Cardiac septum (tissue), 1 donor: ENCODE data around the gene SUGCT. TPM values are rescaled to one million over a fixed set of nuclear protein-coding genes. Genes with fewer than 3 reads are reported as not detected.

ENCODE experiments used
- DNase-seq: peaks from one replicate; pipeline ENCODE4 v3.0.0-alpha.2; 2020; ENCODE audit warnings: low spot score
- intact Hi-C: fragments of 100-400 bp; cut with DNase I; formaldehyde crosslinking; loops from one replicate; pipeline ENCODE4 v1.14.0; 2022
- total RNA-seq: library from RNA; stranded (reverse); fragmentation: NEBNext Ultra II Directional; extraction: Animal tissue kit (Norgen Biotek cat#: 25700); gene quantifications from one replicate; pipeline ENCODE4 v1.2.1, GENCODE V29; 2021
- donor health status: DM: no; HTN: no; CAD: no.

SUGCT gene
- total RNA-seq, 1 donor from 2014 or later = 3.1 TPM

GRCh38 chr7:40483630-40484029 is 348.8 kb downstream of the SUGCT start:
- no peak for DNase-seq
- intact Hi-C loops = no loop called here

- intact Hi-C loops = no loop called here
- DNase-seq = no peak
These were observed 355.2 kb downstream of the SUGCT start for GRCh38 chr7:40489844-40490602.

GRCh38 chr7:40490603-40490924 is 355.8 kb downstream of the SUGCT start:
- no peak for DNase-seq
- intact Hi-C loops = no loop called here

GRCh38 chr7:40492946-40493345 is 358.1 kb downstream of the SUGCT start:
- no peak for DNase-seq
- intact Hi-C loops = no loop called here

GRCh38 chr7:40493609-40494051 is 358.8 kb downstream of the SUGCT start:
- intact Hi-C loops = no loop called here
- DNase-seq = no peak

- intact Hi-C loops = no loop called here
- DNase-seq = no peak
These were observed 364.2 kb downstream of the SUGCT start for GRCh38 chr7:40498924-40499510.

- DNase-seq = no peak
- intact Hi-C loops = no loop called here
These were observed 364.9 kb downstream of the SUGCT start for GRCh38 chr7:40499718-40500117.

GRCh38 chr7:40500219-40500618 is 365.4 kb downstream of the SUGCT start:
- intact Hi-C loops = no loop called here
- DNase-seq = no peak

GRCh38 chr7:40502359-40502758 is 367.6 kb downstream of the SUGCT start:
- intact Hi-C loops = no loop called here

GRCh38 chr7:40506158-40506557 is 371.4 kb downstream of the SUGCT start:
- no peak for DNase-seq
- intact Hi-C loops = no loop called here

More at GRCh38 chr7:40502359-40502758, 367.6 kb downstream of the SUGCT start:
- no peak for DNase-seq

GRCh38 chr7:40507166-40507565 is 372.4 kb downstream of the SUGCT start:
- DNase-seq = no peak
- intact Hi-C loops = no loop called here

GRCh38 chr7:40509287-40509996 is 374.6 kb downstream of the SUGCT start:
- intact Hi-C loops = no loop called here
- DNase-seq = no peak

GRCh38 chr7:40516376-40516775 is 381.6 kb downstream of the SUGCT start:
- intact Hi-C loops = no loop called here
- DNase-seq = no peak

GRCh38 chr7:40519009-40519408 is 384.2 kb downstream of the SUGCT start:
- intact Hi-C loops = no loop called here
- DNase-seq = no peak

GRCh38 chr7:40520986-40521738 is 386.4 kb downstream of the SUGCT start:
- intact Hi-C loops = no loop called here
- DNase-seq = no peak

- no peak for DNase-seq
- intact Hi-C loops = no loop called here
These were observed 391.0 kb downstream of the SUGCT start for GRCh38 chr7:40525764-40526163.

- no peak for DNase-seq
- intact Hi-C loops = no loop called here
These were observed 392.3 kb downstream of the SUGCT start for GRCh38 chr7:40526951-40527715.

GRCh38 chr7:40527723-40528122 is 392.9 kb downstream of the SUGCT start:
- no peak for DNase-seq
- intact Hi-C loops = no loop called here

- DNase-seq = no peak
- intact Hi-C loops = no loop called here
These were observed 395.5 kb downstream of the SUGCT start for GRCh38 chr7:40530292-40530691.
